CD4-positive, alpha-beta T cell treated with Interleukin-6 at 100 ng/mL for 8 hours (primary cell): ENCODE measurements around the gene WHAMM.
"Not testable (repeated sequence)": the region's sequence is repeated elsewhere in the genome, so short reads cannot be mapped to it uniquely, and the experiment has no call there.

ENCODE experiments used
- DNase-seq: peaks from one replicate; pipeline ENCODE4 v3.0.0-alpha.2; 2020; ENCODE audit warnings: mixed read lengths, low spot score

The WHAMM gene

DNA sequence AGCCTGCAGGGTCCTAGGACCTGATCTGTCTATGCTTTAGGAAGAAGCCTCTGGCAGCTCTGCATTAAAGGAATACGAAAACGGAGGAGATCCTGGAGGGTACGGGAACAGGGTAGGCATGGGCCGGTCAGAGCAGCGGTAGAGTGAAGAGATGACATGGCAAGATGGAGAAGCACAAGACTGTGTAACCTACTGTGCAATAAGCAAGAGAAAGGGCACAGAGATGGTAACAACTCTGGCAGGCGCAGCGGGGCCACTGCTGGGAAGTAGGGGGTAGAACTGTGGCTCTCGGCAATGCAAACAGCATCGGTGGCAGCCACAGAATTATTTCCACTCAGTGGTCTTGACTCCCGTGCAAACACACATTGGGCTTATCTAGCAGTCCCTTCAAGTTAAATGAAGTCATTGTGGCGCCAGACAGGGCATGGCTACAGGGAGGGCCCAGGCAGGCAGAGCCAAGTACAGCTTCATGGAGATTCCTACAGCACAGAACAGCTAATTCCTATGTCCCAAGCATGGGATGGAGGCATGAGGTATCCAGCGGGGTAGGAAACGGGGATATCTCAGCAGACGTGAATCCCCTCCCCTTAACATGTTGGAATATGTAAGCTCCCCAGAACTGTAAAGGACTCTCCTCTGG is 28.8 kb downstream of the WHAMM start:
- no peak for DNase-seq

DNA sequence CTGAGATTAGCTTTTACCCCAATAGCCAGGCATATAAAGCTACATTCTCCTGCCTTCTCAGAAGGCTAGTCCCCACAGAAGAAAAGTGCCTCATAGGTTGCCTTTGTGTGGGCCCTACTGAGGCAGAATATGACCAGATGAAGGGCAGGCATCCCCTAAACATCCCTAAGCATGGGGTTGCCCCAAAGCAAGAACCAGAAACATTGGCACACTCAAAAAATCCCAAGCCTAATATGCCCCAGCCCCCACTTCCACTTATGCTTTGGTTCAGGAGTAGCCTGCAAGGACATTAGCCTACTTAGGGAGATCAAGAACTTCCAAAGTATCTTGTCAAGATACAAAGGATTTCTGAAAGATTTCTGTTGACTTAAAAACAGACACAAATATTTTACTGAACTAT is 29.7 kb downstream of the WHAMM start:
- DNase-seq, result no peak

DNA sequence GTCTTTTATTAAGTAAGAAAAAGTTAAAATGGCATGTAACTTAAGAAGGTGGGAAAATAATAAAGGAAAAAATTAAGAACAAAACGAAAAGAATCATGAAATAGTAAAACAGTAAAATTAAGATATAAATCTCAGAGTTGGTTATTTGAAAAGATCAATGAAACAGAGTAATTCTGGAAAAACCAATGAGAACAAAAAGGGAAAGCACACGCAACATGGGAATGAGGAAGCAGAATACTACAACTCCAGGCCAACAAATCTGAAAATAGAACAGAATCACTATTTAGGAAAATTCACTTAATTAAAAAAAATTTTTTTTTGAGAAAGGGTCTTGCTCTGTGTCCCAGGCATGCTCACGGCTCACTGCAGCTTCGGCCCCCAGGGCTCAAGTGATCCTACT is 30.7 kb downstream of the WHAMM start:
- DNase-seq, result no peak

DNA sequence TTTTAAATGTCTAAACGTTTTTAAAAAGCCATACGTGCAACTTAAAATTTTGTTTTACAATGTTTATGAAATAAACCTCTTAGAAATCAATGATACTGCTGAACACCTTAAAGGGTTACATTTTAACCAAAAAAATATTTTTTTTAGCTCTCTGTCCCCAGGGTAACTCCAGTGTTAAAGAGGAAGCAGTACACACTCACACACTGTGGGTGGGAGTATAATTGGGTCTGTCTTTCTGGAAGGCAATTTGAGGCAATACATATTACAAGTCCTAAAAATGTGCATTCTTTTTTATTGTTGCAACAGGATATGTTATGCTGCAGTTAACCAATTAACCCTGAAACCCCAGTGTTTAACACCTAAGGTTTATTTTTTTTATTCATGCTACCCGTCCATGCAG is 34.1 kb downstream of the WHAMM start:
- DNase-seq, result no peak

DNA sequence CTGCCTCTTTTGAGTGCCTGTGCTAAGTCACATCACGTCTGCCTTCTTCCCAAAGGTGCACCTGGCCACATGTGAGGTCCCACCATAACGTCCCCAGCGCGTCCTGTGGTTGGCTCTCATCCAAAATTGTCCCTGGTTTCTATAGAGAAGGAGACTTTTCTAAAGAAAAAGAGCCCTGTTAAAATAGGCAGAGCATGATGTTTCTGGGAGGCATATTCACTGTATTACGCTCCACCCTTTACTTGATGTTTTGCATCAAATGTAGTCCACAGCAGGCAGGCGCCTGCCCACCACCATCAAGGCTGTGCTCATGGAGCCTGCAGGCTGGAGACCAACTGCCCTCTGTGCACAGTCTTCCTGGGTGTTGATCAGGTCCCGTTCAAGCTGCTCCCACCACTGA is 36.3 kb downstream of the WHAMM start:
- no peak for DNase-seq

DNA sequence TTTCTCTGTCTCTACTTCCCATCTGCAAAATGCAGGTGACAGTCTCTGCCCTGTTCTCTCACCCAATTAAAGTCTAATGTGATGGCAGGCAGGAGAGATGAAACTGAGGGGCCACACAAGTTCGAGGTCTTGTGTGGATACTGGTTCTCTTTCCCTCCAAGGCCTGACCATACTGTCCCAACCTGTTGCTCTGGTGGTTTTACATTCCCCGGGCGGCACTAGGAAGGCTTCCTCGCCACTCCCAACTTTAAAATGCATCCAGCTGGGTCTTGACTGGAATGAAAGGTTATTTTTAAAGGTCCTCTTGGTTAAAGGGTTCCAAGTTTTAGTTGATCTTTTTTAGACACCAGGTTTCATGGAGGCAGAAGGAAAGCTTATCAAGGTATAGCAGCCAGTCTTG is 37.2 kb downstream of the WHAMM start:
- DNase-seq, result no peak

DNA sequence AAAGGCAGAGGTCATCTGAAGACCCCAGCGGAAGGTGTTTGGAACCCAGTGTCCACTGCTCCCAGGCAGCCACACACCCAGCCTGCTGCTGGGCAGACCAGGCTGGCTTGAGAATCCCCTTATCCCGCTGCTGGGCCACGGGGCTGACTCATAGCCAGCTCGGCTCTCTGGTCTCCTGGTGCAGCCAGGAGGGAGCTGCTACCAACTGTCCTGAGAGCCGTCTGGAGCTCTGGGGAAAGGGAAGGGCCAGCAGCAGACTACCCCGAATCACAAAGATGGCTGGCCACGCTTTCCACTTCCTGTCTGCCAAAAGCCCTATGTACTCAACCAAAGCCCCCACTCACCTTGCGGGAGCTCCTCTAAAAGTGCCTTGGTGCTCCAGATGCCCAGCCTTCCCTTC is 38.3 kb downstream of the WHAMM start:
- DNase-seq, result no peak

DNA sequence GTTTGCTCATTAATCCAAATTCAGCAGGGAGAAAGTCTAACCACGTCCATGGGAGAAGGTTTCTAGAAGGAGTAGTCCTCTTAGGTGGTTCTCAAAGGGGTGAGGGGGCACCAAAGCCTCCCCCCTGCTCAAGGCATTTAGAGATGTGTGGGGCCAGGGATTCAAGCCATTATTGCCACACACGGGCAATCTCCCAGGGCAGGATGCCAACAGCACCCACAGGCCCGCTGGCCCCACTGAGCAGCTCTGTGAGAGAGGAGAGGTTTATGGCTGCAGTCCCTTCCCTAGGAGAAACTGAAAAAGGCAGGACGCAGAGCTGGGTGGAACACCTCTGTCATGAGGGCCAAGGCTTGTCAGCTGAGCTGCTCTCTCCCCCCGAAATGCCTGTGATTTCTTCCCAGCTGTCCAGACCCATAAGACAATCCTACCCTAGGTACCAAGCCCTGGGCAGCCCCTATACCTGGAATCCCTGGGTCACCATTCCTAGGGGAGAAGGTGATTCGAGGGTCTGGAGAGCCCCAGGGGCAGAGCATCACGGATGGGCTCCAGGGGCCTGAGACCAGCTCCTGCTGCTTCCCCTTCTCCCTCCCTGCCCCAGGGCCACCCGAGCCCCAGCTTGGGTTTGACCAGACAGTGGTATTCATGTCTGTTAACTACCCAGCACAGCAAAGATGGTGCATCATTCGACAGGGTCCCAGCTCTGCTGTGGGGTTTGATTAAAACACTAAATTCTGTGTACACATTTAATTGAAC is 39.0 kb downstream of the WHAMM start:
- no peak for DNase-seq

DNA sequence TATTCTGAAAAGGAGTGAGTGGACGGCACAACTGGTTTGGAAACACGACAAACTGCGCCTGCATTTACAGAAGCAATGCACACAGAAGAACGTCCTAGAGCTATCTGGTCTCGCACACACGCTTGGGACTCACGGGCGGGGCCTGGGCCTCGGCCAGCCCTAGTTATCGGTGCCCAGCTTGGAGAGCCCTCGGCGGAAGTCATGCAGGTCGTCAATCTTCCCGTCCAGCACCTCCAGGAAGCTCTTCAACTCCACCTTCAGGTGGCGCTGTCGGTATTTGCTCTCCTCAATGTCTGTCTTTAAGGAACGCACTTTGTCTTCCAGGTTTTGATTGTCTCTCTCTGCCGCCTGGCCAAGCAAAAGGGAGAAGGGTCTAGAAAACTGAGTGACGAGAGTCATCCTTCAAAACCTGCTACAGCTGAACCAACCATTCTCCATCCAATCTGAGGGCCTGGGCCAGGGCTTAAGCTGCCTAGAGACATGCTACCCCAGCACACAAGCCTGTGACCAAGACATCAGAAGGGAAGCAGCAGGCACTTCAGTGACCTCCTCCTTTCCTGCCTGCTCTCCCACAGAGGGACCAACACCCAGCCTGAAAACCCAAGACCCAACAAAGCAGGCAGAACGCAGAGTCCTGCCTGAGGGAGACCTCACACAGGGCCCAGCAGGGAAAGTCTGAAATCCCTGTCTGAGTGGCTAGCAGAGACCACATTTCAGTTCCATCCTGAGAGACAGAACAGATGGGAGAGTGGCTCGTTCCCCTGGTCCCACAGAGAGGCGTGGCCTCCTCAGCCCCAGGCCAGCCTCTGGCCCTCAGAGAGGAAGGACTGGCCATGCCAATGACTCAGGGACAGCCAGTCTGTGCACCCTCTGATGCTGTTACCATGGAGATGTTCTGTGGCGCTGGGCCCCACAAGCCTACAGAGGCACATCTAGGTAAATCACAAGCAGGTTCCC is 40.4 kb downstream of the WHAMM start:
- peak; percentile 18 for DNase-seq

DNA sequence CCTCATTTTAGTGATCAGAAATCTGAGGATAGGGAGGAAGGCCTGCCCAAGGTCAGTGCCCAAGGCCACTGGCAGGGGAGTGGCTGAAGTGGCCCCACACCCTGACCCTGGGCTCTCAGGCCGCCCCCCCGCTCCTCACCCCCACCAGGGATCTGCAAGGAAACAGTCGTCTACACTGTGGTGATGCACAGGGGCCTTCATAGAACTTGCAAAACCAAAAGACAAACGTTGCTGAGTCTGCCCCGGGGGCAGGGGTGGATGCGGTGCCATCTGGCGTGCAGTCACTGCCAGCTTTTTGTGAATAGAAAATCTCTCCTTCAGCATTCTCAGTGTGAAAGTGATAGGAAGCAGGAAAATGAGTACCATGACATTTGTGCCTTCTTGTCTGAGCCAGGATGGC is 41.3 kb downstream of the WHAMM start:
- DNase-seq, result no peak

DNA sequence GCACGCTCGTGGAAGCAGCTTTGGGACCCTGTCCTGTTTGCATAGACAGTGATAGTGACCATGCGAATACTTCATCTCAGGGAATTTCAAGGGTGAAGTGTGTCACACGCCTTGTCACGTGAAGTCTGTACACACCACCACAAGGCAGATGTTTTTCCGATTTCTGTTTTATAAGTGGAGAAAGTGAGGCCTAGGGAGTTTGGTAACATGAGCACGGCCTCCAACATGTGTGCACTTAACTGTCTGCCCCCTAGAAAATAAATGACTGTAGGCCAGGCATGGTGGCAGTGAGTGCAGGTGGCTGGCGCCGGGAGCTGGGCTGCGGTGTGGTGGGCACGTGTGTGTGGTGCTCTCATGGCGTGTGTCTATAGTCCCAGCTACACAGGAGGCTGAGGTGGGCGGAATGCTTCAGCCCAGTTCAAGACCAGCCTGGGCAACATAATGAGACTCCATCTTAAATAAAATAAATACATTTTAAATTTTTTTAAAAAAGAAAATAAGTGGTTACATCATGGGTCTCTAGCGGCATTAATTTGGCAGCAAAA is 42.0 kb downstream of the WHAMM start:
- DNase-seq, result no peak

DNA sequence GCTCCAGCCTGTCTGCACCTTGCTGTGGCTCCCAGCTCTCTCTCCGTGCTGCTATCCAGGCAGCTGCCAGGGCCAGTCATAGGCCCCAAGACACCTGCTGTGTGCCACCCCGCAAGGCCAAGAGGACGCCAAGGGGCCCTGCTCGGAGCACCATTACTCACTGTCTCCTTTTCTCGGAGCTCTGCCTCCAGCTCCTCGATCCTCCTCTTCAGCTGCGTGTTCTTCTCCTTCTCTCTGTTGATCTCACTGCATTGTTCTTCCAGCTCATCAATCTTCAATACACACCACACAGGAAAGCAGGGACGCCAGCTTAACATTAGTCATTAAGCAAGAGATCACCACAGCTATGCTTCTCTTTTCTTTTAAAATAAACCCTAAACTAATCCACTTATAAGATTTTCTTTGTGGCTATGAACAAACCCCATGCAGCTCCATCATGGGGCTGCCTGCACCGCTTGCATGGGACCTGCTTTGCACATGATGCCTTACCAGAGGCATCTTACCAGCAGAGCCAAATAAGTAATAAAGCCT is 42.6 kb downstream of the WHAMM start:
- no peak for DNase-seq

DNA sequence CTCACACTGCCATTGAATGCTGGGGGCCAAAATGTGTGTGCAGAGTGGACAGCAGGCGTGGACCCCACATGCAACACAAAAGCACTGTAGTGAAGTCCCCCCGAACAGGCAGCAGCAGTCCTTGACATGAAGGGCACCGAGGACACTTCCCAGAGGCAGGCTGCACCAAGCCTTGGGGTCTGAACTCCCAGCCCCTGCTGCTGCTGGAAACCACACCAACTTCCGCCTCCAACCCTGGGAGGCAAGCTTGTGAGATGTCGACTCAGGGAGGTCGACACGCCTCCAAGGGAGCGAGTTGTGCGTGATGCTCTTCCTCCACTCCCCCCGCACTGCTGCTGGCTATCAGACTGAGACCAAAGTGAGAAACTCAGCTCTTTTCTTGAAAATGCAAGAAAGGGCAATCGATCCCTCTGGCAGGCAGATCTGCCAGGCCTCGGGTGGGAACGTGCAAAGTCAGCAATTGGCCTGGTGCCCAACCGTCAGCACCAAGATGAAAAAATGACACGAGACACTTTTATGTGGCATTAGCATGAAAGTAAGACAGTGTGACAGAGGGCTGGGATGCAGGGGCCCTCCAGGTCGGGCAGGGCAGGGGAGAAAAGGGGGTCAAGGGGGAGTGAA is 43.6 kb downstream of the WHAMM start:
- DNase-seq, result no peak

DNA sequence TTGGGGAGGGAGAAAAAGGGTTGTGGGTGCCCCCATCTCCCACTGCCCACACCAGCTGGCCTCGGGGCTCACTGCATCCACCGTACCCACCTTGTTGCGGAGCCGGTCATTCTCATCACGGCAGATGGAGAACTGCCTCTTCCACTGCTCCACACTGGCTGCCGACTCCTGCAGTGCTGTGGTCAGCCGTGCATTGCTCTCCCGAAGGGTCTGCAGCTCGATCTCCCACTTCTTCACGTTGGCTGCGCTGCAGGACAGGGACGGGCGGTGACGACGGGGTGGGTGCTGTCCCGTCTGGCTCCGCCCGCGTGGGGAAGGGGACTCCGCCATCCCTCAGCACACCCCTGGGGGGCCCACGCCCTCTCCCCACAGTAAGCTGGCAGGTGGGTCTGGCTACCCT is 45.1 kb downstream of the WHAMM start:
- no peak for DNase-seq

DNA sequence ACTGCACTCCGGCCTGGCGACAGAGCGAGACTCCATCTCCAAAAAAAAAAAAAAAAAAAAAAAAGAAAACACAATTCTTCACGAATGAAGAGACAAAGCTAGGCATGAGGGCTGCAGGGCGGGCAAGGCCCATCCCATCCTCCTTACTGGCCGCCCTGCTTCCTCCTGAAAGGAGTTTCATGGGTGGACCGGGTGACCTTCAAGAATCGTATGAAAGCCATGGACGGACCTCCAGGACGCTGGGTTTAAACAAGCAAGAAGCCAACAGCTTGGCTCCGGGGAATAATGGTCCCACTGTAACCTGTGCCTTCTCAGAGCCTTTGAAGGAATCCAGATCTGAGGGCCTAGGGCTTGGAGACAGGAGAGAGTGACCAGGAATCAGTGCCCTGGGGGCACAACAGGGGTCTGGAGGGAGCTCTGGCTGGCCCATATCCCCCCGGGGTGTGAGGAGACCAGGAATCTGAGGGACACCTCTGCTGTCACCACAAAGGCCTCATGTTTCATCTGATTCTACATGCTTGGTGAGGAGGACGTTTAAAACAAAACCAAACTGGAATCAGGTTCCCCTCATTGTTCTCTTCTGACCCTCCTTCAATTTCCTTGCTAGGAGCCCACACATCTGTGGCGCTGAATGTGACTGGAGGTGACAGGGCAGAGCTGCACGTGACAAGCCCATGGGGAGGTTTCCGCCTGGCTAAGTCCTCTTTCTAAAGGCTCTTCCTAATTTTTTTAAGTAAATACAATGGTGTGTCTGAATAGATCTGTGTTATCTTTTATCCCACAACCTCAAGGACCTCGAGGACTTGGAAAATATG is 46.1 kb downstream of the WHAMM start:
- DNase-seq, result no peak

DNA sequence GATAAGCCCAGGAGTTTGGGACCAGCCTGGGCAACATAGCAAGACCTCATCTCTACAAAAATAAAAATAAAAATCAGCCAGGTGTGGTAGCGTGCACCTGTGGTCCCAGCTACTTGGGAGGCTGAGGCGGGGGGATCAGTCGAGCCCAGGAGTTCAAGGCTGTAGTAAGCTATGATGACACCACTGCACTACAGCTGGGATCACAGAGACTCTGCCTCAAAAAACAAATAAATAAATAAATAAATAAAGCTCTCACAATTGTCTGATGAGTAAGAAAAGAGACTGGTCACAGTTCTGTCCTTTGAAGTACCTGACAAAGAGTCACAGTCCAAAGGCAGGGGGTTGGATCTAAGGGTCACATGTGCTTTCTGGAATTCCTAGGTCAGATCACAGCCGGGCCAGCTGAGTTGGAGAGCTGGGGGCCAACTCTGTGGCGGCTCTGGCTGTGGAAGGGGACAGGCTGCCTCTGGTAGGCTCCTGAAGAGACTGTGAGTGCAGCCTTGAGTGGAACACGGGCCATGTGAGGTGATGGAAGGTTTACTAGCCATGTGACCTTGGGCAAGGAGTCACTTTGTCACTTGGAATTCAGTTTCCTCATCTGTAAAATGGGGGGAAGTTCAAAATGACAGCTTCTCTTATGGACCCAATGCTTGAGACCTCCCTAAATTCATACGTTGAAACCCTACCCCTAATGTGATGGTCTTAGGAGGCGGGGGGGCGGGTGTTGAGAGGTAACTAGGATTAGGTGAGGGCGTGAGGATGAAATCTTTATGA is 47.2 kb downstream of the WHAMM start:
- no peak for DNase-seq

DNA sequence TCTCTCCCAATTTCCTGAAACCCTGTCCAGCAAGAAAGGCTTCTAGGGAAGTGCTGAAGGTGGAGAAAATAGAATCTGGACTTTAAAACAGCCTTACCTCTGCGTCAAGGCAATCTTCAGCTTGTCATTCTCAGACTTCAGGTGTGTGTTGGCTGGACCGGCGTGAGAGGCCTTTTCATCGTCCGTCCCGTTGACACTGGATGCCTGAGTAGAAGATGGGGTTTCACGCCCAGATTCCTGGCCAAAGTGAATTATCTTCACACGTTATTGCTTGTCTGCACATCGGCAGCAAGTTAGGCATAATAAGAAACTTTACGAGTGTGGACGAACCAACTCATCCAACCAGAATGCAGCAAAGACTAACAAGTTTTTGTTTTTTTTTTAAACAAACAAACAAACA is 49.5 kb downstream of the WHAMM start:
- DNase-seq, result no peak

DNA sequence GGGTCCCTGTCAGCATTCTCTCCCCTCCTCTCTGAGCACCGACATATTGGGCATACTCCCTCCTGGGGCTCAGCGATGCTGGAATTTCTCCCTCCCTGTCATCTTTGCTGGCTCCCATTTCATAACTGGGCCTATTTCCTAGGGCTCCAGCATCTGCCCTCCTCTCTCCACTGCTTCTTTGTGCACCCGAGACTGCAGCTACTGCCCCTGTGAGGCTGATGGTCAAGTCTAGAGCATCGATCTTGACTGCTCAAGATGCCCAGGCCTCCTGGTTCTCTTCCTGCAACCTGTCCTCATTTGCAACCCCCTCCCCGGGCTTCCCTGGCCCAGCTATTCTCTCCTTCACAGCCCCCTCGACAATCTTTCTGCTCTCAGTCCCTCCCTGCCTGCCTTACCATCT is 53.5 kb downstream of the WHAMM start:
- no peak for DNase-seq

DNA sequence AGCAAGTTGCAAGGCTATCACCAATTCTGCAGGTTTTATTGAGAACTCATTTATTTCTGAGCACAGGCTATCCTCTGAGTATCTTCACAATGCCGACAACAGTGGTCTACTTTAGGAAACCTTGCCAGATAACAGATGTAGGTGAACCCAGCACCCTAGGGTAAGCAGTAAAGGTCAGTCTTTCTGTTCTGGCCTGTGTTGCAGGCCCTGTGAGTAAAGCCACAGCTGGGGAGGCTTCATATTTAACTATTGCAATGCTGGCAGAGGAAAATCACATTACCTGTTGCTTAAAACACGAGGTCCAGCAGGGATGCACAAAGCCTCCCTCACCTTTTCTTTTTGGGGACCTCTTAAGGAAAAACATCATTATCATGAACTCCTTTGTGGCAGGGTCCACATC is 55.5 kb downstream of the WHAMM start:
- DNase-seq, result no peak

DNA sequence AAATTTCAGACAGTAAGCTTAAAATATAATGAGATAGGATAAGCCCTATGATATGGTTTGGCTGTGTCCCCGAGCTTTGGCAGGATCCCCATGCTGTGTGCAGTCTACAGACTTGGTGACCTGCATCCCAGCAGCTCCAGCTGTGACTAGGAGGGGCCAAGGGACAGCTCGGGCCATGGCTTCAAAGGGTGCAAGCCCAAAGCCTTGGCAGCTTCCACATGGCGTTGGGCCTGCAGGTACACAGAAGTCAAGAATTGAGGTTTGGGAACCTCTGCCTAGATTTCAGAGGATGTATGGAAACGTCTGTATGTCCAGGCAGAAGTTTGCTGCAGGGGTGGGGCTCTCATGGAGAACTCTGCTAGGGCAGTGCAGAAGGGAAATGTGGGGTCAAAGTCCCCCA is 56.2 kb downstream of the WHAMM start:
- DNase-seq, result not testable (repeated sequence)
